ENCODE measurements around the gene THAP8.

The THAP8 gene

GRCh38 chr19:35991731-35992450, 62.2 kb downstream of the THAP8 start:
- no peak for DNase-seq

- no peak for DNase-seq
Observed at GRCh38 chr19:35990771-35991730, 63.0 kb downstream of the THAP8 start.

- no peak for DNase-seq
Observed at GRCh38 chr19:35990156-35990555, 63.9 kb downstream of the THAP8 start.

DNA sequence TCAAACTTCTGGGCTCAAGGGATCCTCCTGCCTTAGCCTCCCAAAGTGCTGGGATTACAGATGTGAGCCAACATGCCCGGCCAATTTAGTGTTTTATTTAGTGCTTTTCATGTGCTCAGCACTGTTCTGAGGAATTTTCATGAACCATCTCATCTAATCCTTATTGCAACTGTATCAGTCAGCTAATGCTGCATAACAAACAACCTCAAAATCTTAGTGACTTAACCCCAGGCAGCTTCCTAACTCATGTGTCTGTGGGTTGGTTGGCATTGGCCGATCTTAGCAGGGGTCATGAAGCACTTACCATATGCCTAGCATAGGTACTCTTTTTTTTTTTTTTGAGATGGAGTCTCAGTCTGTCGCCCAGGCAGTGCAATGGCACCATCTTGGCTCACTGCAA, 65.3 kb downstream of the THAP8 start:
- no peak for DNase-seq

DNA sequence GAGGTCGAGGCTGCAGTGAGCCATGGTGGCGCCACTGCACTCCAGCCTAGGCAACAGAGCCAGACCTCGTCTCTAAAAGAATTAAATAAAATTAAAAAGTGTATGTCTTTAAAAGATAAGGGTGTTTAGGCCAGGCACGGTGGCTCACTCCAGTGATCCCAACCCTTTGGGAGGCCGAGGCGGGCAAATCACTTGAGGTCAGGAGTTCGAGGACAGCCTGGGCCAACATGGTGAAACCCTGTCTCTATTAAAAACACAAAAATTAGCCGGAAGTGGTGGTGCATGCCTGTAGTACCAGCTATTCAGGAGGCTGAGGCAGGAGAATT, 66.6 kb downstream of the THAP8 start:
- DNase-seq: no peak

DNA sequence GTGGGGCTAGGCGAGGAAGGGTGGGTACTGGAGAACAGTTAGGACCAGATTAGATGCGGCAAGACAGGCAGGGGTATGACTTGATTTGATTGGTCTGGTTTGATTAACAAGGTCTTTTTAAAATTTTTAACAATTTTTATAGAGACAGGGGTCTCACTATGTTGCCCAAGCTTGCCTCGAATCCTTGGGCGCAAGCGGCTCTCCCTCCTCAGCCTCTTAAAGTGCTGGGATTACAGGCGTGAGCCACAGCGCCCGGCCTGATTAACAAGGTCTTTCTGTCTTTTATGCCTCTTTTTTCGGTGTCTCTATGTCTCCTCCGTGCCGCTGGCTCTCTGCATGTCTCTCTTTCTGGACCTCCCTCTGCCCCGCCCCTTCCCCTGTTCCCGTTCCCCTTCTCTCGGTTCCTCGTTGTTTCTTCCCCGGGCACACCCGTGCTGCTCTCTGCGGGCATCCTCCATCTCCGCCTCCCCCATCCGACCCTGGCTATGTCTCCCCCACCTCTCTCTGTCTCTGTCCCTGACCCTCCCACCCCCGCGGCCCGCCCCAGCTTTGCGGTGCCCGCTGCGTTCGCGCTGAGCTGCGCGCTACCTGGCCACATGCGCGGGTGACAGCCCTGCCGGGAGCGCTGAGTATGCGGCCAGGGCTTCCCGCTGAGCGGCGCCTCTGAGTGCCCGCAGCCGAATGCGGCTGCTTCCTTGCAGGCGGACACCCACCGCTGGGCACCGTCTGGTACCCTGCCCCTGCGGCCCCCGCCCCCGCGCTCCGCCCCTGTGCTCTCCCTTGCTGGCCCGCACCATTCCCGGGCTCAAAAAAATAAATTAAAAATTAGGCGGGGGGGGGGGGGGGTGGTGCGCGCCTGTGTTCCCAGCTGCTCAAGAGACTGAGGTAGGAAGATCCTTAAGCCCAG, 67.2 kb downstream of the THAP8 start:
- no peak for DNase-seq

DNA sequence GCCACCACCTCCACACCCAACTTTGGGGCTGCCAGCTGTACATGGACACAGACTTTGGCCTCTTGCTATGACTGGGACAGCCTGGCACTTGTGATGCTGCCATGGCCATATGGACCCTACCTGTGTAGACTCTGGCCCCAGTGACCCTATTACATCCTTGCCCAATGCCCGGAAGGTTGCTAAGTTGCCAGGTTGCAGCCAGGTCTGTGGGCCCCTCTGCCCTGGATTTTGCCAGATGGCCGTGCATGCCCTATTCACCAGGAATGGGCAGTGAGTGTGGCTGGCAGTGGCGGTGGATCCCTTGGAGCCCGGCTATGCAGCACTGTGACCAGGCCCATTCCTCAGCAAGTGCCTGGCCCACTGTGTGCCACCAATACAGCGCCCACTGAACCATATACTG, 68.0 kb downstream of the THAP8 start:
- no peak for DNase-seq

Measured in activated effector memory CD4-positive, alpha-beta T cell treated with Interleukin-2 at 50 U/mL for 16 hours (primary cell).